ENCODE measurements around the gene PLAC1.

PLAC1 gene

GRCh38 chrX:134628663-134629062 lies 29.6 kb downstream of the PLAC1 start:
- no peak for DNase-seq

- DNase-seq = no peak
Observed at GRCh38 chrX:134626434-134626833, 31.8 kb downstream of the PLAC1 start.

DNA sequence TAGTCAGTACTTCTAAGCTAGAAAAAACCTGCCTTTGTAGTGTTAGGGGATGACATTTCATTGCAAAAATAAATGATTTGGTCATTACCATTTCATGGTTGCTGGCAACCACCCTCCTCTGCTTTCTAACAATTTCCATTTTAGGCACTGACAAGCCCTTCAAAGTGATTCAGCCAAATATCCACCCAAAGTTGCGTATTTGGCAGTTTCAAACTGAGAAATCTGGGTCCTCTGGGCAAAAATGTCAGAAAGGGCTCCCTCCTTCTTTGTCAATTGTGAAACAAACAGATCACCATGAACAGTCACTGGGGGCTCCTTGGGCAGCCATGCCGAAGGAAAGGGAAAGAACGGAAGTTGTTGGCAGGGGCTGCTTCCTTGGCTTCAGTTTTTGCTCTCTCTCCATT lies 33.0 kb downstream of the PLAC1 start:
- DNase-seq = no peak

- no peak for DNase-seq
Observed at GRCh38 chrX:134624046-134624430, 34.2 kb downstream of the PLAC1 start.

GRCh38 chrX:134623293-134624045 lies 34.8 kb downstream of the PLAC1 start:
- DNase-seq = no peak

DNA sequence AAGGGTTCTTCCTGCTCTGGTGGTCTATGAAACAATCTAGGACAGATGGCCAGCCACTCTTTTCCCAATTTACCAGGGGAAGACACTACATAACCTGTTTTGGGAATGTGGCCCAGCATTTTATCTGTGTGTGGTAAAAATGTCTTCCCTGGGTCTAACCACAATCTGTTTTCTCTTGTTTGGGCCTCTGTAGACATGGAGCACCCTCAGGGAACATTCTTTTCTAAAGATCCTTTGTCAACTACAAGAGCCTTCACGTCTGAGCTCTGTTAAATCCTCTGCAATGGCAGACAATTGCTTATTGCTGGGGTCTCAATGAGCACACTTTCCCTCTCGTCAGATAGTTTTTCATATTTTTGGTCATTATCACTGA lies 35.5 kb downstream of the PLAC1 start:
- DNase-seq = no peak

DNA sequence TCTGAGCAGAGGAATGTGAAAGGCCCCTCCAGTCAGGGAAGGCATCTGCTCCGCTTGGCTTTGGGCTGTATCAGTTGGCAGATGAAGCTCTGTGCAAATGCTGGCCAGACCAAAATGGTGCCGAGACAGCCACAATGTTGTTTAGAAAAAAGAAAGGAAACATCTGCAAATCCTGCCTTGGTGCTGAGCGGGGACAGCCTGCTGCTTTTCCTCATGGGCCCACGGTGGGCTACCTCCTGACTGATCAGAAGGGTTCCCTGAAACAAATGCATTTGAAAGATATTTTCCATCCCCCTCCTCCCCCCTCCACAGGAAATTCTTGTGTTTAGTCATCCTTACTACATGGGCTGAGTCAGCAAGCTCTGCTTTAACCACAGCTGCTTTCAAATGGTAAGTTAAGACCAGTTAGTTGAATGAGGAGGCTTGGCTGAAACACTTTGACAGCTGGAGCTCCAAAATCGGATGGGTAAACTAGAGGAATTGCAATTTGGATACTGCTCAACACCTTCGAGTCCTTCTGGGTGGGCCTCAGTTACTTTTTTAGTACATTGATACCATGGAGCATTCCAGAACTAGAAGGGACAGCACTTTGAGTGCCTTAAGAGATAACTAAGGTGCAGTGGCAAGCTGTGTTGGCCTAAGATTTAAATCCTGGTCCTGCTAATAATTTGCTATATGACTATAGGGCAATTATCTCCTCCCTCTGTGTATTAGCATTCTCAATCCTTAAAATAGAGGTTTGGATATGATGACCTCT lies 36.0 kb downstream of the PLAC1 start:
- DNase-seq = no peak

DNA sequence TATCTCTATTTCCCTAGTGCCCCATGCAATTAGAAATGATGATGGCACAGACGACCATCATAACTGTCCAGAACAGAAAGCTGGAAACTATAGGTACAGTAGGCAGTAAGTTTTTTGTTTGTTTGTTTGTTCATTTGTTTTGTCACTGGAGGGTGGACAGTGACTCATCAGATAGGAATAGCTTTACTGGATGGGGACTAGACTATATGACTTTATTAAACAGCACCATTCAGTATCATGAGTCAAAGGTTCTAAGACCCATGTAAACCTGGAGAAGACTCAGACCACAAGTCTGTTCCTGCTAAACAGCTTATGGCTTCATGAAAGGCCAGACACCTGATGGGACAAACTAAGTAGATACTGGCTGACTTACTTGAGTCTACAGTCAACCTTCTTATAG lies 38.4 kb downstream of the PLAC1 start:
- DNase-seq = no peak

DNA sequence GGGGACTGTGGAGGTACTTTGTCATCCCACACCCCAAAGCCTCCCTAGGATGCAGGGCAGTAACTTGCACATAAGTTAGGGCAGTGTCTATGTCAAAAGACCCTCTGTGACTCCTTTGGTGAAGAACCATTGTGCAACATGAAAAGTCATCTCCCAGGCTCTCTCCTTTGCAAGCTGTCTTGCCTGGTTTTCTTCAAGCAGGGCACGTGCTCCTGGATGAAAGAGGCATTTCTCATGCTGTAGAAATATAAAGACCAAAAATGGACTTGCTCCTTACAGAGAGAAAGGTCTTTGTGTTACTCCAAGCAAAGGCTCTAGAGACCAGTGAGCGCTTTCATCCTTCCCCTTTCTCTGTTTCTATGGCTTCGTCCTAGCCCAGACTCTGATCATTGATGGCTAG lies 44.9 kb downstream of the PLAC1 start:
- no peak for DNase-seq

GRCh38 chrX:134608153-134608552 lies 50.1 kb downstream of the PLAC1 start:
- no peak for DNase-seq

DNA sequence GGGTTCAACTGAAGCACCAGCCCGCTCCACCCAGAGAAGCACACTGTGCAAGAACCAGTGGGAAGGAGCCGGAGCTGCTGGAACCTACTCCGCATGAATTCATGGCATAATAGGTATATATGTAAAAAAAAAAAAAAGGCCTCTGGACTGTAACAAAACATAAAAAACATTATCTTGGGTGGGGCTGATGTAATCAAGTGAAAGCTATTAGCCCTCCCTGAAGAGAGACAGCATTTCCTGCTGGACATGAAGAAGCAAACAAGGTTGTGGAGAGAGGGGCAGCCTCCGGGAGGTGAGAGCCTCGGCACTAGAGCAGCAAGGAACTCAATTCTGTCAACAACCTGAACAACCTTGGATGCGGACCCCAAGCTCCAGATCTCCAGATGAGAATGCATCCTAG lies 50.7 kb downstream of the PLAC1 start:
- DNase-seq = no peak

GRCh38 chrX:134604701-134605311 lies 53.5 kb downstream of the PLAC1 start:
- DNase-seq = peak; percentile 52

DNA sequence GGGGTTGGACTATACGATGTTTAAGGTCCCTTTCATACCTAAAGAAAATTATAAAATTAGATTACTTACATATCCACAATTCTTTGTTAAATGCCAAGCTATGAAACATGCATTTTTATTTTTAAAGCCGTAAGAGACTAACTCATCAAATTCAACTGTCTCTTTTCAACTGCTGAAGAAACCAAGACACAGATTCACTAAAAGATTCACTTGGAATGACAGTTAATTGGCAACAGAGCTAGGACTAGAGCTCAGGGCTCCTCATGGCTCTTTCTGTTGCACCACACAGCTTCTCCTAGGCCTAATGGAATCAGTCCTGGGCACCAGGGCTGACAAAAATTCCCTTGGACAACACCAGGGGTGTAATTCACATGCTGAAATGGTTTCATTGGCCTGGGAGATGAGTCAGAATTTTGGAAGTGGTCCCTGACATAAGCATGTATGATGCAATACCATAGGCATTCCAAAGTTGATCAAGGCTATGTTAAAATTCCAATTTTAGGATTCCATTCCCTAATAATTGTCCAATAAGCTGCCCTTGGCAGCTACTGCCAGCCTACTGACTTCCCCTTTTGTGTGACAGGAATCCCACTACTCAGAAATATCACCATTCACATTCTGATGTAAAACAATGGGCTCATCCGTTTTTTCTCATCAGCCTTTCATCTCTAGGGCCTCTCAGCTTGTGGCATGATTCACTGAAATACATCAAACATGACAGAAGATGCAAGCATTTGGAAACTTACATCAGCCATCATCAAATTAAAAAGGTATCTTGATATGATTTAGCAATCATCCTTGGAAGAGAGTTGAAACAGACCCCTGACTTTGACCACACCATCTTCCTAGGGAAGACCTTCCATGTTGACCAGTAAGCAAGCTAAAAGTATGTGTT lies 54.2 kb downstream of the PLAC1 start:
- DNase-seq = no peak

- DNase-seq = no peak
Observed at GRCh38 chrX:134602410-134602809, 55.9 kb downstream of the PLAC1 start.

DNA sequence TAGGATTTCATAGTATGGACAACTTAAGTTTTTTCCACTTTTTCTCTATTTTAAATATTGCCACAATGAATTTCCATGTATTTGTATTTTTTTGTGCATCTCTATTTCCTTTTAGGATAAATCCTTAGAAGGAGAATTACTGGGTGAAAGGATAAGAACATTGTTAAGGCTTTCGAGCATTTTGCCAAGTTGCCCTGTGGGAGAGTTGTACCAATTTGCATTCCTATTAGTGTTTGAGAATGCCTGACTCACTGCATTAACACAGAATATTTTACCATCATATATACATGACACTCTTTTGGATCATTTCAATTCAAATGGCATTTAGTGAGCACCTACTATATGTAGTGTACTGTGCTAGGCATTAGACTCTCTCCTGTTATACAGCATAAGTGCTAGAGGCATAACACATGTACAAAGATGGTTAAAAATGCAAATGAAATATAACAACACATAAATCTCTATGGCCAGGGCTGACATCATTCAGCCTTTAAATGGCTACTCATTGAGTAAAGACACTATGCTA lies 57.0 kb downstream of the PLAC1 start:
- DNase-seq = no peak

GRCh38 chrX:134600714-134601113 lies 57.6 kb downstream of the PLAC1 start:
- no peak for DNase-seq

GRCh38 chrX:134599184-134599914 lies 58.9 kb downstream of the PLAC1 start:
- no peak for DNase-seq

DNA sequence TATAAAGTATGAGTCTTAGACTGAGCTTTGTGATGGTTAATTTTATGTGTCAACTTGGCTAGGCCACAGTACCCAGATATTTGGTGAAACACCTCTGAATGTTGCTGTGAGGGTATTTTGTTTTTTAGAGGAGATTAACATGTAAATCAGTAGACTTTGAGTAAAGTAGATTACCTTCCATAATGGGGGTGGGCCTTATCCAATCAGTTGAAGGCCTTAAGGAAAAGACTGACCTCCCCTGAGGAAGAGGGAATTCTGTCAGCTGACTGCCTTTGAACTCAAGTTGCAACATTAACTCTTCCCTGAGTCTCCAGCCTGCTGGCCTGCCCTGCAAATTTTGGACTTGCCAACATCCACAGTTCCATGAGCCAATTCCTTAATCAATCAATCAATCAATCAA lies 66.0 kb downstream of the PLAC1 start:
- DNase-seq = no peak

DNA sequence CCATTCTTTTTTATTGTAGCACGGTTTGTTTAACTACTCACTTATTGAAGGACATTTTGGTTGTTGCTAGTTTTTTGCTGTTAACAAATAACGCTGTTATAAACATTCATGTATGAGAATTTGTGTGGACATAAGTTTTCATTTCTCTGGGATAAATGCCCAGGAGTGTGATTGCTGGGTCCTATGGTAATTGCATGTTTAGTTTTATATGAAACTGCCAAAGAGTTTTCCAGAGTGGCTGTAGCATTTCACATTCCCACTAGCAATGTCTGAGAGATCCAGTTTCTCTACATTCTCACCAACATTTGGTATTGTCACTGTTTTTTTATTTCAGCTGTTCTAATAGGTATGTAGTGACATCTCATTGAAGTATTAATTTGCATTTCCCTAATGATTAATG lies 66.8 kb downstream of the PLAC1 start:
- DNase-seq = no peak

GRCh38 chrX:134588806-134589205 lies 69.5 kb downstream of the PLAC1 start:
- no peak for DNase-seq

- DNase-seq = no peak
Observed at GRCh38 chrX:134580907-134581306, 77.4 kb downstream of the PLAC1 start.

- no peak for DNase-seq
Observed at GRCh38 chrX:134573683-134574035, 84.6 kb downstream of the PLAC1 start.

Data from DMS153 (cell line).